PC-3 (cell line): ENCODE measurements around the gene DUSP18. TPM values are rescaled to one million over a fixed set of nuclear protein-coding genes. Genes with fewer than 3 reads are reported as not detected.

Experiments used
- ATAC-seq: fragments of 200-7000 bp; cut with Tn5 transposase; 2 replicates; pipeline ENCODE4 v1.9.1; 2020; ENCODE audit warnings: mild to moderate bottlenecking, moderate library complexity
- BruUV-seq: library from RNA; stranded (reverse); fragments of 400-500 nt; replicated peaks from 2 replicates; lab custom pipeline; 2021; lab: Mats Ljungman, UMichigan
- CTCF ChIA-PET: fragments of 300-600 bp; sonication (Branson Sonifier 250); formaldehyde crosslinking; loops from one replicate; lab custom pipeline; 2022; ENCODE audit warnings: antibody characterized with exemption; lab: Charles Lee
- POLR2A ChIA-PET: fragments of 300-600 bp; sonication (Branson Sonifier 250); formaldehyde crosslinking; loops from one replicate; lab custom pipeline; 2022; ENCODE audit warnings: antibody characterized with exemption; ENCODE audit not compliant: unreplicated experiment; lab: Charles Lee
- DNase-seq: peaks from one replicate; pipeline ENCODE4 v3.0.0-alpha.2; 2015
- H2AFZ ChIP-seq: fragments of 300-600 bp; sonication (generic); 2 replicates; pipeline ENCODE4 v1.6.0; 2016; ENCODE audit warnings: antibody characterized with exemption, low read length
- H3F3A ChIP-seq: fragments of 300-600 bp; sonication (generic); one replicate; pipeline ENCODE4 v1.6.0; 2017; ENCODE audit warnings: antibody characterized with exemption, low read length, control low read depth, mild to moderate bottlenecking; ENCODE audit not compliant: unreplicated experiment
- H3K27ac ChIP-seq: fragments of 300-600 bp; sonication (generic); 2 replicates; pipeline ENCODE4 v1.5.1; 2016; ENCODE audit warnings: mild to moderate bottlenecking, low read length
- H3K27me3 ChIP-seq: fragments of 300-600 bp; sonication (generic); 2 replicates; pipeline ENCODE4 v1.6.1; 2016; ENCODE audit warnings: low read length, mixed read lengths
- H3K36me3 ChIP-seq: fragments of 300-600 bp; sonication (generic); 2 replicates; pipeline ENCODE4 v1.6.1; 2016; ENCODE audit warnings: low read depth, mixed run types, low read length, mixed read lengths
- H3K4me1 ChIP-seq: fragments of 300-600 bp; sonication (generic); 2 replicates; pipeline ENCODE4 v1.5.1; 2016; ENCODE audit warnings: low read length; ENCODE audit not compliant: insufficient read depth
- H3K4me2 ChIP-seq: fragments of 300-600 bp; sonication (generic); 2 replicates; pipeline ENCODE4 v1.6.0; 2016; ENCODE audit warnings: low read length
- H3K4me3 ChIP-seq: fragments of 300-600 bp; sonication (generic); 2 replicates; pipeline ENCODE4 v1.5.1; 2016; ENCODE audit warnings: mild to moderate bottlenecking, low read length, mixed read lengths
- H3K79me2 ChIP-seq: fragments of 300-600 bp; sonication (generic); 2 replicates; pipeline ENCODE4 v1.6.1; 2017; ENCODE audit warnings: low read length, mixed read lengths
- H3K9ac ChIP-seq: fragments of 300-600 bp; sonication (generic); 2 replicates; pipeline ENCODE4 v1.6.0; 2016; ENCODE audit warnings: mild to moderate bottlenecking, low read length
- H3K9me2 ChIP-seq: fragments of 300-600 bp; sonication (generic); replicated peaks from 2 replicates; pipeline ENCODE4 v1.6.1; 2016; ENCODE audit warnings: mixed run types, low read length, mixed read lengths
- H3K9me3 ChIP-seq: fragments of 300-600 bp; sonication (generic); 2 replicates; pipeline ENCODE4 v1.6.1; 2016; ENCODE audit warnings: low read length, mixed read lengths
- H4K20me1 ChIP-seq: fragments of 300-600 bp; sonication (generic); 2 replicates; pipeline ENCODE4 v1.6.1; 2016; ENCODE audit warnings: low read length, mixed read lengths
- EZH2 ChIP-seq: fragments of 300-600 bp; sonication (generic); IDR thresholded peaks from one replicate; pipeline ENCODE4 v1.6.1; 2017; ENCODE audit warnings: antibody characterized with exemption, mild to moderate bottlenecking, low read length; ENCODE audit not compliant: unreplicated experiment
- EZH2phosphoT487 ChIP-seq: fragments of 300-600 bp; sonication (generic); IDR thresholded peaks from 2 replicates; pipeline ENCODE4 v1.6.1; 2018; ENCODE audit warnings: mild to moderate bottlenecking, antibody characterized with exemption, low read length, borderline replicate concordance
- intact Hi-C: fragments of 100-400 bp; cut with micrococcal nuclease; formaldehyde crosslinking; loops from 2 replicates; pipeline ENCODE4 v1.9.0; 2023
- total RNA-seq: library from RNA; depleted of rRNA; stranded (reverse); fragments of >200 nt; gene quantifications from 2 replicates; pipeline ENCODE4 v1.2.3, GENCODE V29; 2014
- TF ChIP-seq, protein P1 (sequence below): fragments of 300-600 bp; sonication (generic); conservative IDR thresholded peaks from 2 replicates; pipeline ENCODE4 v1.5.1; 2017; ENCODE audit warnings: antibody characterized with exemption, low read depth, mild to moderate bottlenecking, low read length

The DUSP18 gene
- total RNA-seq, 1 experiment from 2014 or later: 7.7 TPM

DNA sequence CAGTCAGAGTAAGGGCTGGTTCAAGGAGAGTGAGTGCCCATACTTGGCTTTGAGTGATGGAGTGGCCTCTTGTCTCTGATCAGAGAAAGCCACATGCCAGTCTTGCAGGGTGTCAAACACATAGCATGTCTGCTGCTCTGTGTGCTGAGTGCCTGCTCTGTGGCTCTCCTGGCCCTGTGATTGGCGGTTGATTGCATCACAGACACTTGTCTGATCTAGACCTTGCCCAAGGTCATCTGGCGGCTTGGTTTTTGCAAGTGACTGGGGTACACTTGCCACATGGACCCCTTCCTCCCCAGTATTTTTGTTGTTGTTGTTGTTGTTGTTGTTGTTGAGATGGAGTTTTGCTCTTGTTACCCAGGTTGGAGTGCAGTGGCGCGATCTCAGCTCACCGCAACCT is 37.3 kb upstream of the DUSP18 start:
- Histone ChIP-seq H3K4me1 (peaks cover 25% of the 10 kb centered on the region), H3F3A (no peaks in the 10 kb centered on the region), H3K9ac (no peak overlapping the region), H3K79me2 (no peaks in the 10 kb centered on the region), H2AFZ (no peak overlapping the region), H3K27me3 (no peaks in the 10 kb centered on the region), H3K9me3 (no peaks in the 10 kb centered on the region), H3K27ac (no peak overlapping the region), H4K20me1 (no peaks in the 10 kb centered on the region), H3K36me3 (no peaks in the 10 kb centered on the region), H3K4me2 (no peak overlapping the region), H3K9me2 (no peaks in the 10 kb centered on the region), H3K4me3 (no peak overlapping the region)
- POLR2A ChIA-PET: no interaction called here
- no peak for DNase-seq
- no peak for ATAC-seq
- CTCF ChIA-PET: no interaction called here
- intact Hi-C loops: no loop called here
- no TSS peak for BruUV-seq
- TF ChIP-seq EZH2phosphoT487: no peak
- no peak for TF ChIP-seq EZH2
- TF ChIP-seq, protein P1, sequence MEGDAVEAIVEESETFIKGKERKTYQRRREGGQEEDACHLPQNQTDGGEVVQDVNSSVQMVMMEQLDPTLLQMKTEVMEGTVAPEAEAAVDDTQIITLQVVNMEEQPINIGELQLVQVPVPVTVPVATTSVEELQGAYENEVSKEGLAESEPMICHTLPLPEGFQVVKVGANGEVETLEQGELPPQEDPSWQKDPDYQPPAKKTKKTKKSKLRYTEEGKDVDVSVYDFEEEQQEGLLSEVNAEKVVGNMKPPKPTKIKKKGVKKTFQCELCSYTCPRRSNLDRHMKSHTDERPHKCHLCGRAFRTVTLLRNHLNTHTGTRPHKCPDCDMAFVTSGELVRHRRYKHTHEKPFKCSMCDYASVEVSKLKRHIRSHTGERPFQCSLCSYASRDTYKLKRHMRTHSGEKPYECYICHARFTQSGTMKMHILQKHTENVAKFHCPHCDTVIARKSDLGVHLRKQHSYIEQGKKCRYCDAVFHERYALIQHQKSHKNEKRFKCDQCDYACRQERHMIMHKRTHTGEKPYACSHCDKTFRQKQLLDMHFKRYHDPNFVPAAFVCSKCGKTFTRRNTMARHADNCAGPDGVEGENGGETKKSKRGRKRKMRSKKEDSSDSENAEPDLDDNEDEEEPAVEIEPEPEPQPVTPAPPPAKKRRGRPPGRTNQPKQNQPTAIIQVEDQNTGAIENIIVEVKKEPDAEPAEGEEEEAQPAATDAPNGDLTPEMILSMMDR: no peak

DNA sequence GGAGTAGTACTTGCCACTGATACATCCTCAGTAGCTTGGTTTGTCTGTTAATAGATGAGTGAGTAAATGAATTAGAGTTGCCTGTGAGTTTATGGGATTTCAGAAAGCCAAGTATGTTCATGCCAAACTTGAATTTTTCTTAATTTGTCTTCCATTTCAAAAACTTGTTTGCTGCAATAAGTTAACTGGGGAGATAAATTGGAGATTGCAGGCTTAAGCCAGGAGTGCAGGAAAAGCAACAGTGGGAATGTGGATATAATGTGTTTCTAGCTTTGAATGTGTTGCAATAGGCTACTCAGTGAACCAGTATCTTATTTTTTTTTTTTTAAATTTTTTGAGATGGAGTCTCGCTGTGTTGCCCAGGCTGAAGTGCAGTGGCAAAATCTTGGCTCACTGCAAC is 35.2 kb upstream of the DUSP18 start:
- BruUV-seq: no TSS peak
- ATAC-seq: no peak
- CTCF ChIA-PET: no interaction called here

DNA sequence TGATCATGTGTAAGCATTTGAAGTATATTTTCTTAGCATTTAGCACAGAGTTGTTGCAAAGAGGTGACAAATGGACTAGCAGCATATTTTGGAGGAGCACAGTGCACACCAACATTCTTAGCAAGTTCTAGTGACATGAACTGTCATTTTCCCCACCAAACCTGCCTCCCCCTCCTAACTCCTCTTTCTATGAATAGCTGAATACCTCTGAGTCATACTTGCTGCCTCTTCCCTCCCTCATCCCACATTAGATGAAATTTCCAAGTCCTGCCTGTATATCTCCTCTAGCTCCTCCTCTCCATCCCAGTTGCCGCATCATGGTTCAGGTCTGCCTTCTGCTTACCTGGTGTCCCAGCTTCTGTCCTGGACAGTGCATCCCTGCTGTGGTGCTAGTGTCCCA is 34.2 kb upstream of the DUSP18 start:
- no TSS peak for BruUV-seq

More for the DNA sequence above, 35.2 kb upstream of the DUSP18 start:
- POLR2A ChIA-PET: no interaction called here
- intact Hi-C loops: no loop called here
- H3K9ac ChIP-seq: no peak overlapping the region
- no peaks in the 10 kb centered on the region for H4K20me1 ChIP-seq
- H3F3A ChIP-seq: no peaks in the 10 kb centered on the region
- no peak overlapping the region for H2AFZ ChIP-seq
- H3K9me2 ChIP-seq: no peaks in the 10 kb centered on the region
- H3K4me3 ChIP-seq: no peak overlapping the region
- no peaks in the 10 kb centered on the region for H3K79me2 ChIP-seq
- no peak overlapping the region for H3K4me2 ChIP-seq
- no peaks in the 10 kb centered on the region for H3K27me3 ChIP-seq
- DNase-seq: no peak
- no peaks in the 10 kb centered on the region for H3K36me3 ChIP-seq
- H3K27ac ChIP-seq: no peak overlapping the region
- no peak for TF ChIP-seq EZH2
- TF ChIP-seq, protein P1: no peak
- TF ChIP-seq EZH2phosphoT487: no peak
- H3K9me3 ChIP-seq: no peaks in the 10 kb centered on the region
- H3K4me1 ChIP-seq: peaks cover 25% of the 10 kb centered on the region

More for the DNA sequence above, 34.2 kb upstream of the DUSP18 start:
- peak; percentile 57 for DNase-seq
- ChIA-PET CTCF (no interaction called here), POLR2A (no interaction called here)
- Histone ChIP-seq H4K20me1 (no peaks in the 10 kb centered on the region), H3F3A (no peaks in the 10 kb centered on the region), H2AFZ (no peak overlapping the region), H3K4me3 (no peak overlapping the region), H3K36me3 (no peaks in the 10 kb centered on the region), H3K27ac (no peak overlapping the region), H3K4me2 (0 out of 2 replicates have a peak overlapping the region, but pooled peaks have one; percentile 13), H3K9ac (no peak overlapping the region), H3K4me1 (peaks cover 24% of the 10 kb centered on the region), H3K9me2 (no peaks in the 10 kb centered on the region), H3K9me3 (no peaks in the 10 kb centered on the region), H3K79me2 (no peaks in the 10 kb centered on the region), H3K27me3 (no peaks in the 10 kb centered on the region)
- intact Hi-C loops: no loop called here
- ATAC-seq: peak; percentile 47
- no peak for TF ChIP-seq EZH2
